Measurements from ENCODE around the gene MED19.

MED19 gene, protein sequence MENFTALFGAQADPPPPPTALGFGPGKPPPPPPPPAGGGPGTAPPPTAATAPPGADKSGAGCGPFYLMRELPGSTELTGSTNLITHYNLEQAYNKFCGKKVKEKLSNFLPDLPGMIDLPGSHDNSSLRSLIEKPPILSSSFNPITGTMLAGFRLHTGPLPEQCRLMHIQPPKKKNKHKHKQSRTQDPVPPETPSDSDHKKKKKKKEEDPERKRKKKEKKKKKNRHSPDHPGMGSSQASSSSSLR

DNA sequence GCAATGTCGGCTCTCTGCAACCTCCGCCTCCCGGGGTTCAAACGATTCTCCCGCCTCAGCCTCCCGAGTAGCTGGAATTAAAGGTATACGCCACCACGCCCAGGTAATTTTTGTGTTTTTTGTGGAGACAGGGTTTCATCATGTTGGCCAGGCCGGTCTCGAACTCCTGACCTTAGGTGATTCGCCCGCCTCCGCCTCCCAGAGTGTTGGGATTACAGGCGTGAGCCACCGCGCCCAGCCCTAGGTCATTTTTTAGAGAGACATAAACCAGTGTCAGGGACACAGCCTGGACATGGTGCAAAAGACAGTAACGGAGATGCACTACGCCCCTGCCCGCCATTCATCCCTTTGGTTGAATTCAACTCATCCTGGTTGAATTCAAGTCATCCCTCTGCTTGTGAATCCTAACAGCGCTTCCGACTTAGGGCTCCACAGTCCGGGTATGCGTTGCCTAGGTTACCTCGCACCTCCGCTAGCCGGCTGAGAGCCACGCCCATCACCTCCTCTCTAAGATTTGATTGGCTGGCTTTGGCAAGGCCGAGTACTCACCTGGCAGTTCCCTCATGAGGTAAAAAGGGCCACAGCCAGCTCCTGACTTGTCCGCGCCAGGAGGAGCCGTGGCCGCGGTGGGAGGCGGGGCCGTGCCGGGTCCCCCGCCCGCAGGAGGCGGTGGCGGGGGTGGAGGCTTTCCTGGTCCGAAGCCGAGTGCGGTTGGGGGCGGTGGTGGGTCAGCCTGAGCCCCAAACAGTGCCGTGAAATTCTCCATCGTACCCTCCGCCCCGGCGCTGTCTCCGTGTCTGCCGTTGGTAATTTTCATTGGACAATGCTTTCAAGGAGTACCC, at the start of gene MED19:
Gene MED19, minus strand, starts transcription at position 802 of the 842 bp plus-strand sequence. Its CDS starts 36 bp downstream, at position 766.
- no peaks in the 10 kb centered on the region for H4K20me1 ChIP-seq (ENCODE audit: insufficient read depth, low read length)
- no peak for TF ChIP-seq EZH2 (optimal IDR thresholded peaks at IDR 0.05; ENCODE audit: low read depth, low read length)
- peak within 1 kb of the TSS; percentile 92 for H3K27ac ChIP-seq (ENCODE audit: low read length)
- no peaks in the 10 kb centered on the region for H3K27me3 ChIP-seq (replicated peaks; ENCODE audit: insufficient read depth, low read length)
- H3K79me2 ChIP-seq (ENCODE audit: low read length): peaks cover 56% of the 10 kb centered on the region
- H3K9me2 ChIP-seq (replicated peaks; ENCODE audit: insufficient read depth, low read length): no peaks in the 10 kb centered on the region
- peak; percentile 95 for DNase-seq
- peaks cover 14% of the 10 kb centered on the region for H3K4me1 ChIP-seq (ENCODE audit: low read length)
- no peaks in the 10 kb centered on the region for H3K36me3 ChIP-seq (replicated peaks; ENCODE audit: insufficient read depth, low read length)
- H2AFZ ChIP-seq (ENCODE audit: low read length): peak within 1 kb of the TSS; percentile 83
- peak within 1 kb of the TSS; percentile 94 for H3K4me2 ChIP-seq (ENCODE audit: low read depth, low read length)
- 0 out of 2 replicates have a peak, but pooled peaks cover 7% of the 10 kb centered on the region for H3F3A ChIP-seq (ENCODE audit: insufficient read depth, low read length)
- H3K9me3 ChIP-seq (replicated peaks; ENCODE audit: insufficient read depth, low read length): no peaks in the 10 kb centered on the region
- peak within 1 kb of the TSS; percentile 89 for H3K9ac ChIP-seq (ENCODE audit: low read length)
- H3K4me3 ChIP-seq (ENCODE audit: low read length): peak within 1 kb of the TSS; percentile 95

DNA sequence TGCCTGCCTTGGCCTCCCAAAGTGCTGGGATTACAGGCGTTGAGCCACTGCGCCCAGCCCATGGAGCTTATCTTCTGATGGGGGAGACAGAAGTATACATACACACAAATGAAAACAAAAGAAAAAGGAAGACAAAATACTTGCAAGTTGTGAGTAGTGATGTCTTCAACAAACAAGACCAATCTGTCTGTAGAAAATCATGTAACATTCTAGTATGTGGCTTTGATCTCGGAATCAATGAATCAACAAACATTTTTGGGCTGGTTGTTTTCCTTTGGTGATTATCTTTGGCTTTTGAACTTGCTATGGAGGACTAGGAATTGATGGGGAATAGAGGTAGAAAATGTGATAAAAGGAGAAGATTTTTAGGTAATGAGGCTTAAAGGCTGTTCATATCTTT, 46.2 kb upstream of the MED19 start:
- no peak overlapping the region for H3K27ac ChIP-seq (ENCODE audit: low read length)
- H2AFZ ChIP-seq (ENCODE audit: low read length): no peak overlapping the region
- H3K4me2 ChIP-seq (ENCODE audit: low read depth, low read length): no peak overlapping the region
- DNase-seq: no peak
- H3K9me3 ChIP-seq (replicated peaks; ENCODE audit: insufficient read depth, low read length): no peaks in the 10 kb centered on the region
- H3F3A ChIP-seq (ENCODE audit: insufficient read depth, low read length): no peaks in the 10 kb centered on the region
- H3K79me2 ChIP-seq (ENCODE audit: low read length): no peaks in the 10 kb centered on the region
- H3K4me3 ChIP-seq (ENCODE audit: low read length): no peak overlapping the region
- H4K20me1 ChIP-seq (ENCODE audit: insufficient read depth, low read length): no peaks in the 10 kb centered on the region
- TF ChIP-seq EZH2phosphoT487 (IDR thresholded peaks at IDR 0.05; ENCODE audit: low read length) (no peak), EZH2 (optimal IDR thresholded peaks at IDR 0.05; ENCODE audit: low read depth, low read length) (no peak)
- TF ChIP-seq, protein P1, sequence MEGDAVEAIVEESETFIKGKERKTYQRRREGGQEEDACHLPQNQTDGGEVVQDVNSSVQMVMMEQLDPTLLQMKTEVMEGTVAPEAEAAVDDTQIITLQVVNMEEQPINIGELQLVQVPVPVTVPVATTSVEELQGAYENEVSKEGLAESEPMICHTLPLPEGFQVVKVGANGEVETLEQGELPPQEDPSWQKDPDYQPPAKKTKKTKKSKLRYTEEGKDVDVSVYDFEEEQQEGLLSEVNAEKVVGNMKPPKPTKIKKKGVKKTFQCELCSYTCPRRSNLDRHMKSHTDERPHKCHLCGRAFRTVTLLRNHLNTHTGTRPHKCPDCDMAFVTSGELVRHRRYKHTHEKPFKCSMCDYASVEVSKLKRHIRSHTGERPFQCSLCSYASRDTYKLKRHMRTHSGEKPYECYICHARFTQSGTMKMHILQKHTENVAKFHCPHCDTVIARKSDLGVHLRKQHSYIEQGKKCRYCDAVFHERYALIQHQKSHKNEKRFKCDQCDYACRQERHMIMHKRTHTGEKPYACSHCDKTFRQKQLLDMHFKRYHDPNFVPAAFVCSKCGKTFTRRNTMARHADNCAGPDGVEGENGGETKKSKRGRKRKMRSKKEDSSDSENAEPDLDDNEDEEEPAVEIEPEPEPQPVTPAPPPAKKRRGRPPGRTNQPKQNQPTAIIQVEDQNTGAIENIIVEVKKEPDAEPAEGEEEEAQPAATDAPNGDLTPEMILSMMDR (IDR thresholded peaks at IDR 0.05; ENCODE audit: low read length): no peak
- H3K4me1 ChIP-seq (ENCODE audit: low read length): no peaks in the 10 kb centered on the region
- no peaks in the 10 kb centered on the region for H3K27me3 ChIP-seq (replicated peaks; ENCODE audit: insufficient read depth, low read length)
- no peaks in the 10 kb centered on the region for H3K36me3 ChIP-seq (replicated peaks; ENCODE audit: insufficient read depth, low read length)
- H3K9ac ChIP-seq (ENCODE audit: low read length): no peak overlapping the region
- H3K9me2 ChIP-seq (replicated peaks; ENCODE audit: insufficient read depth, low read length): no peaks in the 10 kb centered on the region

DNA sequence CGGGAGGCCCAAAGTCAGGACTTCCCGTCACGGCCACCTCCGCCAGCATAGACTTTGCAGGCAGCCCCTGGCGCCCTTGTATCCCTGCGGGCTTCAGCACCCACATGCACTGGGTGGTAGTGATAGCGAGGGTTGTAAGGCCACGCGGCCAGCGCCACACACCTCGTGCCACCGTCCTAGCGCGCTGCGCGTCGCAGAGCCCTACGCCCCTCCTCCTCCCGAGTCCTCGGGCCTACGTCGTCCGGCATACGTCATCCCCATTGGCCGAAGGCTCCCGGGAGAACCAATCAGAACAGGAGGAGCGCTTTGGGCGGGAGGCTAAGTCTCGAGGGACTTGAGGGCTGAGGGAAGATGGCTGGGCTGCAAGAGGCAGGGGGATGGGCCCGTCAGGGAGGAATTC, 40.9 kb upstream of the MED19 start:
- H4K20me1 ChIP-seq (ENCODE audit: insufficient read depth, low read length): no peaks in the 10 kb centered on the region
- no peak overlapping the region for H3K4me2 ChIP-seq (ENCODE audit: low read depth, low read length)
- no peak overlapping the region for H3K9ac ChIP-seq (ENCODE audit: low read length)
- no peaks in the 10 kb centered on the region for H3K9me3 ChIP-seq (replicated peaks; ENCODE audit: insufficient read depth, low read length)
- no peak for DNase-seq
- no peaks in the 10 kb centered on the region for H3K27me3 ChIP-seq (replicated peaks; ENCODE audit: insufficient read depth, low read length)
- no peak overlapping the region for H3K27ac ChIP-seq (ENCODE audit: low read length)
- no peak overlapping the region for H3K4me3 ChIP-seq (ENCODE audit: low read length)
- H2AFZ ChIP-seq (ENCODE audit: low read length): no peak overlapping the region
- no peaks in the 10 kb centered on the region for H3K36me3 ChIP-seq (replicated peaks; ENCODE audit: insufficient read depth, low read length)
- TF ChIP-seq EZH2 (optimal IDR thresholded peaks at IDR 0.05; ENCODE audit: low read depth, low read length) (no peak), EZH2phosphoT487 (IDR thresholded peaks at IDR 0.05; ENCODE audit: low read length) (no peak)
- TF ChIP-seq, protein P1 (IDR thresholded peaks at IDR 0.05; ENCODE audit: low read length): no peak
- H3K4me1 ChIP-seq (ENCODE audit: low read length): no peaks in the 10 kb centered on the region
- no peaks in the 10 kb centered on the region for H3K9me2 ChIP-seq (replicated peaks; ENCODE audit: insufficient read depth, low read length)
- no peaks in the 10 kb centered on the region for H3F3A ChIP-seq (ENCODE audit: insufficient read depth, low read length)
- H3K79me2 ChIP-seq (ENCODE audit: low read length): no peaks in the 10 kb centered on the region
